Neuronal stem cell (in vitro differentiated cells): ENCODE results near the gene ARHGEF10L.

Experiments used
- DNase-seq: peaks from one replicate; pipeline ENCODE4 v3.0.0-alpha.2; 2013; ENCODE audit warnings: low spot score
- H2AFZ ChIP-seq: one replicate; pipeline ENCODE4 v1.6.1; 2013; ENCODE audit warnings: mild to moderate bottlenecking, low read length, inconsistent platforms
- H2AK5ac ChIP-seq: 2 replicates; pipeline ENCODE4 v1.6.1; 2013; ENCODE audit warnings: low read depth, mild to moderate bottlenecking, inconsistent platforms, low read length, moderate library complexity, mixed read lengths
- H2BK120ac ChIP-seq: 2 replicates; pipeline ENCODE4 v1.6.1; 2013; ENCODE audit warnings: low read depth, mild to moderate bottlenecking, inconsistent platforms, low read length, moderate library complexity, mixed read lengths
- H2BK12ac ChIP-seq: one replicate; pipeline ENCODE4 v1.6.1; 2013; ENCODE audit warnings: low read length, inconsistent platforms
- H2BK15ac ChIP-seq: 2 replicates; pipeline ENCODE4 v1.6.1; 2013; ENCODE audit warnings: mild to moderate bottlenecking, low read length, inconsistent platforms, mixed read lengths
- H2BK5ac ChIP-seq: one replicate; pipeline ENCODE4 v1.6.1; 2013; ENCODE audit warnings: inconsistent platforms, mild to moderate bottlenecking, low read length, moderate library complexity
- H3K14ac ChIP-seq: one replicate; pipeline ENCODE4 v1.6.1; 2013; ENCODE audit warnings: low read length, inconsistent platforms
- H3K18ac ChIP-seq: 2 replicates; pipeline ENCODE4 v1.6.1; 2013; ENCODE audit warnings: low read length, inconsistent platforms
- H3K23ac ChIP-seq: 2 replicates; pipeline ENCODE4 v1.6.1; 2013; ENCODE audit warnings: low read depth, mild to moderate bottlenecking, mixed read lengths, low read length, inconsistent platforms; ENCODE audit not compliant: poor library complexity
- H3K27ac ChIP-seq: replicated peaks from 3 replicates; pipeline ENCODE4 v1.5.1; 2013; ENCODE audit warnings: low read length, inconsistent platforms
- H3K27me3 ChIP-seq, 3 experiments: 2 replicates each; pipeline ENCODE4 v1.6.1; 2013; ENCODE audit warnings: low read length in 3 of 3, mild to moderate bottlenecking in 2 of 3, inconsistent platforms in 1 of 3, low read depth in 1 of 3, mixed read lengths in 1 of 3, moderate library complexity in 1 of 3; ENCODE audit not compliant: control insufficient read depth in 3 of 3, insufficient read depth in 3 of 3
- H3K36me3 ChIP-seq, 2 donors: replicated peaks in 1 of 2; 2 replicates each; pipeline ENCODE4 v1.6.1; 2013; ENCODE audit warnings: low read length in 2 of 2; ENCODE audit not compliant: control insufficient read depth in 2 of 2, insufficient read depth in 2 of 2
- H3K4ac ChIP-seq: 2 replicates; pipeline ENCODE4 v1.6.1; 2013; ENCODE audit warnings: inconsistent platforms, mild to moderate bottlenecking, low read length, moderate library complexity
- H3K4me1 ChIP-seq, 2 donors: 1 replicate in 1 of 2; 2 replicates in 1 of 2; pipeline ENCODE4 v1.6.1; 2013; ENCODE audit warnings: low read length in 2 of 2, low read depth in 1 of 2; ENCODE audit not compliant: control insufficient read depth in 2 of 2, insufficient read depth in 1 of 2
- H3K4me2 ChIP-seq: one replicate; pipeline ENCODE4 v1.6.1; 2013; ENCODE audit warnings: mild to moderate bottlenecking, low read length, inconsistent platforms; ENCODE audit not compliant: insufficient read depth, poor library complexity, severe bottlenecking
- H3K4me3 ChIP-seq, 2 donors: 2 replicates each; pipeline ENCODE4 v1.5.1; 2013; ENCODE audit warnings: low read length in 2 of 2, mild to moderate bottlenecking in 2 of 2, inconsistent platforms in 1 of 2, moderate library complexity in 1 of 2
- H3K79me1 ChIP-seq: one replicate; pipeline ENCODE4 v1.6.1; 2013; ENCODE audit warnings: low read depth, mild to moderate bottlenecking, inconsistent platforms, low read length, moderate library complexity
- H3K9ac ChIP-seq: one replicate; pipeline ENCODE4 v1.6.1; 2013; ENCODE audit warnings: mild to moderate bottlenecking, low read depth, low read length, inconsistent platforms; ENCODE audit not compliant: poor library complexity
- H3K9me3 ChIP-seq, 2 donors: replicated peaks in 1 of 2; 2 replicates each; pipeline versions ENCODE3 to v1.6.1; 2013; ENCODE audit warnings: low read length in 2 of 2, mild to moderate bottlenecking in 2 of 2, inconsistent platforms in 1 of 2, low read depth in 1 of 2, mixed read lengths in 1 of 2, moderate library complexity in 1 of 2; ENCODE audit not compliant: control insufficient read depth in 2 of 2, insufficient read depth in 1 of 2
- H4K8ac ChIP-seq: one replicate; pipeline ENCODE4 v1.6.1; 2013; ENCODE audit warnings: low read depth, mild to moderate bottlenecking, inconsistent platforms, low read length, moderate library complexity
- H4K91ac ChIP-seq: one replicate; pipeline ENCODE4 v1.6.1; 2013; ENCODE audit warnings: low read length, low read depth, mild to moderate bottlenecking, inconsistent platforms; ENCODE audit not compliant: poor library complexity
- WGBS, 2 donors: extraction: QIAGEN DNeasy Blood & Tissue Kit; methylation state at CpG; one replicate each; pipeline ENCODE4 v1.1.7; 2013; ENCODE audit warnings: missing lambda C conversion rate in 2 of 2, mixed read lengths in 1 of 2; ENCODE audit not compliant: insufficient read length in 2 of 2, insufficient replicate concordance in 1 of 2; ENCODE audit errors: extremely low coverage in 2 of 2; 5-methylcytosine and 5-hydroxymethylcytosine counted together

Gene ARHGEF10L

DNA sequence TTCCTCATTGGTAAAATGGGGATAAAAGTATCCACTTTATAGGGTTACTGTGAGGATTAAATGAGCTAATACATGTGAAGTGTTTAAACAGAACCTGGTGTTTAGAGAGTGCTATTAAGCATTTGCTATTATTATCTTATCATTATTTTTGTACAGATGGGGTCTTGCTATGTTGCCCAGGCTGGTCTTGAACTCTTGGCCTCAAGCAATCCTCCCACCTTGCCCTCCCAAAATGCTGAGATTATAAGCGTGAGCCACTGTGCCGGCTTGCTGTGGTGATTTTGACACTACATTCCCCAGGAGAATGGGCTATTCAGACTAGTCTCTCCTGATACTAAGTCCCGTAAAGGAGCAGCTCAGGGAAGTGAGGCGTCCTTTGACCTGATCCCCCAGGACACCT is 6.3 kb upstream of the ARHGEF10L start:
- Histone ChIP-seq H3K79me1 (no peaks in the 10 kb centered on the region), H3K14ac (no peak overlapping the region), H3K27ac (no peak overlapping the region), H2BK12ac (no peak overlapping the region), H3K18ac (no peak overlapping the region), H3K36me3 (no peaks in the 10 kb centered on the region), H3K9me3 (no peaks in the 10 kb centered on the region), H3K23ac (no peak overlapping the region), H3K4me2 (no peak overlapping the region), H4K8ac (no peak overlapping the region), H2BK120ac (no peak overlapping the region), H2AFZ (no peak overlapping the region), H3K4me1 (peaks cover 6 to 7% of the 10 kb centered on the region in 2 donors), H3K4ac (no peak overlapping the region), H3K27me3 (no peaks in the 10 kb centered on the region), H3K4me3 (no peak overlapping the region), H2BK5ac (no peak overlapping the region), H4K91ac (no peak overlapping the region), H2AK5ac (no peak overlapping the region), H3K9ac (no peak overlapping the region), H2BK15ac (no peak overlapping the region)
- WGBS, 2 donors, result no CpG with 5 or more reads among the region's 4 CpGs
- DNase-seq, result no peak

DNA sequence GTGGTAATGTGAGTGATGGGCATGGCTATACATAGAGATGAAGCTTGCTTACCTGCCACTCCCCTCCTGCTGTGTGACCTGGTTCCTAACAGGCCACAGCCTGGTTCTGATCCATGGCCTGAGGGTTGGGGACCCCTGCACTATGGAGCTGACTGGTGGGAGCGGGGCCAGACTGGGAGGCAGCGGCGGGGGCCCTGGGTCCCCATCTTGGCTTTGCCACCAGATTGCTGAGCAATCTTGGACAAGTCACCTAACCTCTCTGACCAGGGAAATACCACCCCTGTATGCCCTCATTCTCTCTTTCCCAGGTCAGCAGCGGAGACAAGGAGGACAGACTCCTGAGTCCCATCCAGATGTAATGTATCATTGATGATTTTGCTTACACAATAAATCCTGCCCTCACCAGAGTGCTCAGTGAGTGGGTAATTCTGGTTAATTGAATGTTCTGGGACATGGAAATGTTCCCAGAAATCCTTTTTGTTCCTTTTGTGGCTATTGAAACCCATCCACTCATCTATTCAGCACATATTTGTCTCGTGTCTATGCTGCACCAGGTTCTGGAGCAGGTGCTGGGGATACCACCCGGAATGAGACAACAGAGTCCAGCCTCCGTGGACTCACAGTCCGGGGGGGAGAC is 4.1 kb upstream of the ARHGEF10L start:
- no peak overlapping the region for H2BK12ac ChIP-seq
- H2AFZ ChIP-seq, result no peak overlapping the region
- no peaks in the 10 kb centered on the region for H3K9me3 ChIP-seq
- WGBS, 2 donors, result no CpG with 5 or more reads among the region's 8 CpGs
- H3K4me3 ChIP-seq, result no peak overlapping the region
- peak overlapping the region; percentile 91 for H2AK5ac ChIP-seq
- DNase-seq, result no peak
- peak overlapping the region; percentile 39 for H2BK120ac ChIP-seq
- H2BK5ac ChIP-seq, result no peak overlapping the region
- H4K91ac ChIP-seq, result no peak overlapping the region
- no peak overlapping the region for H3K27ac ChIP-seq
- no peaks in the 10 kb centered on the region for H3K27me3 ChIP-seq
- no peaks in the 10 kb centered on the region for H3K36me3 ChIP-seq
- H2BK15ac ChIP-seq, result peak overlapping the region; percentile 85
- H3K4ac ChIP-seq, result no peak overlapping the region
- H4K8ac ChIP-seq, result no peak overlapping the region
- peaks cover 11 to 18% of the 10 kb centered on the region in 2 donors for H3K4me1 ChIP-seq
- H3K23ac ChIP-seq, result no peak overlapping the region
- no peaks in the 10 kb centered on the region for H3K79me1 ChIP-seq
- peak overlapping the region; percentile 67 for H3K18ac ChIP-seq
- no peak overlapping the region for H3K14ac ChIP-seq
- H3K9ac ChIP-seq, result no peak overlapping the region
- H3K4me2 ChIP-seq, result no peak overlapping the region

DNA sequence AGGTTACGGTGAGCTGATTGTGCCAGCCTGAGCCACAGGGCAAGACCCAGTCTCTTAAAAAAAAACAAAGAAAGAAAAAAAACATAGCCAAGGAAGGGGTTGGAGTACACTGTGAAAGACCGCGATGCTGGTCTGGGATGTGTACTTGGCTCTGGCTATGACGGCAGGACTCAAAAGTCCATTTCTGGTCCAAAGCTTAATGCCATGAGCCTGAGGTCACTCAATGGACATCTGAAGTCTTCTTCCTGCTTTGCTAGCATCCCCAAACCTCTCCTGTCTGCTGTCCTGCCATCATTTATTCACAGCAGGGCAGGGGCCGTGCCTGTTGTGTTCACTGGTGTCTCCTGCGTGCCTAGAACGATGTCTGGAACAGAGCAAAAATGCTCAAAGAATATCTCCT is 1.5 kb upstream of the ARHGEF10L start:
- WGBS, 2 donors, result no CpG with 5 or more reads among the region's 7 CpGs
- Histone ChIP-seq H2BK5ac (no peak overlapping the region), H2AFZ (peak overlapping the region; percentile 65), H3K9me3 (no peaks in the 10 kb centered on the region), H2BK12ac (no peak overlapping the region), H3K4ac (no peak overlapping the region), H2BK120ac (no peak overlapping the region), H4K8ac (no peak overlapping the region), H3K18ac (peak overlapping the region; percentile 3), H3K36me3 (peaks cover 0 to 4% of the 10 kb centered on the region in 2 donors), H3K14ac (no peak overlapping the region), H3K23ac (no peak overlapping the region), H3K4me1 (peaks cover 14 to 19% of the 10 kb centered on the region in 2 donors), H2BK15ac (no peak overlapping the region), H3K4me2 (no peak overlapping the region), H3K27ac (no peak overlapping the region), H4K91ac (no peak overlapping the region), H3K9ac (no peak overlapping the region), H3K27me3 (no peaks in the 10 kb centered on the region), H3K4me3 (peak overlapping the region in 1 of 2 donors; percentile 2), H2AK5ac (no peak overlapping the region), H3K79me1 (peaks cover 6% of the 10 kb centered on the region)
- DNase-seq, result no peak

DNA sequence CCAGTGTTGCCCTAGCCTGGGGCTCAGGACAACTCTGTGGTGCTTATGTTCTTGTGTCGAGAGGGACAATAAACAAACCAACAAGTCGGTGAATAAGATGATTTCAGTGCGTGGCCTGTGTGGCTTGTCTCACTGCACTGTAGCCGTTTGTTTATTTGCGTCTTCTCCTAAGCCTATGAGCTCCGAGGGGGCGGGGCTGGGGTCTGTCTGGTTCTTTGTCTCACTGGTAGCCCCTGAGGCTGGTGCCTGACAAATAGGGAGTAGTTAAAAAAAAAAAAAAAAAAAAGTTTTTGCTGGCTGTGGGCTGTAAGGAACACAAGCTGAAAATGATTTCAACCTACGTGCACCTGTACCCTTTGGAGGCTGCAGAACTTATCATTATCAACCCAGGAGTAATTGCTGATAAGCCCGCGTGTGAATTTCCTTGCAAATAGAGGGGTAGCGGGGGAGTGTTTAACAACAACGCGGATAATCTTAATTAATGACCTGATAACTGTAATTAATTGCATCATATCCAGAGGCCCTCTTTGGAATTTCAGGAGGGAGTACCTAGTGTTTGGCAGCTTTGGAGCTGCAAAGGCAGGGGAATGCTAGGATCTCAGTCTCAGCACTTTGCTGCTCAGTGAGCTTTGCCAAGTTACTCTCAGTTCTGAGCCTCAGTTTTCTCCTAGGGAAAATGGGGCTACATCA is 925 bp upstream of the ARHGEF10L start:
- peak overlapping the region in 1 of 2 donors; percentile 65 for H3K4me3 ChIP-seq
- no peaks in the 10 kb centered on the region for H3K27me3 ChIP-seq
- peak overlapping the region; percentile 100 for H2BK15ac ChIP-seq

More for the DNA sequence above, 925 bp upstream of the ARHGEF10L start:
- Histone ChIP-seq H3K14ac (no peak overlapping the region), H3K79me1 (peaks cover 6% of the 10 kb centered on the region), H3K18ac (no peak overlapping the region), H2BK5ac (peak overlapping the region; percentile 92), H3K36me3 (peaks cover 0 to 4% of the 10 kb centered on the region in 2 donors), H3K9ac (no peak overlapping the region), H3K27ac (no peak overlapping the region), H2BK120ac (no peak overlapping the region), H4K91ac (no peak overlapping the region), H2AK5ac (peak overlapping the region; percentile 99), H3K4me1 (peaks cover 14 to 19% of the 10 kb centered on the region in 2 donors), H2AFZ (peak overlapping the region; percentile 65), H3K23ac (no peak overlapping the region), H3K4me2 (peak overlapping the region; percentile 98), H3K4ac (no peak overlapping the region), H4K8ac (no peak overlapping the region), H2BK12ac (no peak overlapping the region), H3K9me3 (no peaks in the 10 kb centered on the region)
- peak; percentile 68 for DNase-seq
- no CpG with 5 or more reads among the region's 13 CpGs for WGBS, 2 donors
